K562 (cell line): ENCODE results near the gene PSG7.
"Not testable (repeated sequence)": the region's sequence is repeated elsewhere in the genome, so short reads cannot be mapped to it uniquely, and the experiment has no call there.

ENCODE experiments used
- FOS ChIP-seq: IDR thresholded peaks from 3 replicates; pipeline ENCODE4 v1.6.1; 2011; ENCODE audit not compliant: insufficient read length; ENCODE audit errors: extremely low read depth
- POLR2AphosphoS5 ChIP-seq: IDR thresholded peaks from 2 replicates; pipeline ENCODE4 v1.6.1; 2011; ENCODE audit warnings: mild to moderate bottlenecking, low read depth, low read length, moderate library complexity; ENCODE audit not compliant: control insufficient read depth, insufficient read depth
- SREBF1 ChIP-seq: fragments of 150-350 bp; IDR thresholded peaks from 2 replicates; pipeline ENCODE4 v1.6.1; 2014; ENCODE audit warnings: antibody characterized with exemption, low read depth, low read length, borderline replicate concordance
- TSHZ1 ChIP-seq: fragments of 250-450 bp; sonication (Bioruptor Pico); IDR thresholded peaks from 2 replicates; pipeline ENCODE4 v1.4.0; 2020; ENCODE audit warnings: mild to moderate bottlenecking, moderate library complexity
- ZBTB7A ChIP-seq: IDR thresholded peaks from 2 replicates; pipeline ENCODE4 v1.6.1; 2011; ENCODE audit warnings: low read depth, mild to moderate bottlenecking, low read length, moderate library complexity, borderline replicate concordance; ENCODE audit not compliant: control insufficient read depth
- ZNF175 ChIP-seq: fragments of 200-800 bp; sonication (Bioruptor generic); IDR thresholded peaks from 2 replicates; pipeline ENCODE4 v1.6.1; 2016; ENCODE audit warnings: low read depth, mild to moderate bottlenecking, missing genetic modification characterization, missing compliant biosample characterization
- TF ChIP-seq, protein P1 (sequence below), 3 experiments: IDR thresholded peaks in 2 of 3; conservative IDR thresholded peaks in 1 of 3; 2 replicates each; pipeline ENCODE4 v1.5.1; 2011 to 2012; ENCODE audit warnings: low read length in 3 of 3, mild to moderate bottlenecking in 3 of 3, control low read depth in 2 of 3, improper control_type of control experiment in 1 of 3, inconsistent platforms in 1 of 3, low read depth in 1 of 3, mixed read lengths in 1 of 3, moderate library complexity in 1 of 3; ENCODE audit not compliant: insufficient read depth in 2 of 3

- not testable (repeated sequence) for TF ChIP-seq FOS; ZBTB7A; TSHZ1 (CRISPR knock-in tag); ZNF175 (CRISPR knock-in tag); SREBF1; POLR2AphosphoS5
- TF ChIP-seq, protein P1, sequence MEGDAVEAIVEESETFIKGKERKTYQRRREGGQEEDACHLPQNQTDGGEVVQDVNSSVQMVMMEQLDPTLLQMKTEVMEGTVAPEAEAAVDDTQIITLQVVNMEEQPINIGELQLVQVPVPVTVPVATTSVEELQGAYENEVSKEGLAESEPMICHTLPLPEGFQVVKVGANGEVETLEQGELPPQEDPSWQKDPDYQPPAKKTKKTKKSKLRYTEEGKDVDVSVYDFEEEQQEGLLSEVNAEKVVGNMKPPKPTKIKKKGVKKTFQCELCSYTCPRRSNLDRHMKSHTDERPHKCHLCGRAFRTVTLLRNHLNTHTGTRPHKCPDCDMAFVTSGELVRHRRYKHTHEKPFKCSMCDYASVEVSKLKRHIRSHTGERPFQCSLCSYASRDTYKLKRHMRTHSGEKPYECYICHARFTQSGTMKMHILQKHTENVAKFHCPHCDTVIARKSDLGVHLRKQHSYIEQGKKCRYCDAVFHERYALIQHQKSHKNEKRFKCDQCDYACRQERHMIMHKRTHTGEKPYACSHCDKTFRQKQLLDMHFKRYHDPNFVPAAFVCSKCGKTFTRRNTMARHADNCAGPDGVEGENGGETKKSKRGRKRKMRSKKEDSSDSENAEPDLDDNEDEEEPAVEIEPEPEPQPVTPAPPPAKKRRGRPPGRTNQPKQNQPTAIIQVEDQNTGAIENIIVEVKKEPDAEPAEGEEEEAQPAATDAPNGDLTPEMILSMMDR (IDR thresholded peaks at IDR 0.05 in 2 of 3, conservative IDR thresholded peaks at IDR 0.05 in 1 of 3; ENCODE audit: insufficient read depth in 2 of 3, low read depth in 1 of 3, low read length in 3 of 3) = not testable (repeated sequence)
Measured at GRCh38 chr19:42875881-42876280, 61.1 kb downstream of the PSG7 start.
